GM18508 (cell line): Measurements from ENCODE around the gene CBFB.

Experiments
- ATAC-seq: cut with Tn5 transposase; IDR thresholded peaks from one replicate; pipeline ENCODE4 v1.9.1; 2021; ENCODE audit warnings: moderate number of reproducible peaks; ENCODE audit not compliant: insufficient read depth, unreplicated experiment

CBFB gene

GRCh38 chr16:67089101-67089500, 60.2 kb downstream of the CBFB start:
- ATAC-seq, result no peak

GRCh38 chr16:67091906-67092566, 63.1 kb downstream of the CBFB start:
- no peak for ATAC-seq

- no peak for ATAC-seq
These were observed 64.3 kb downstream of the CBFB start for GRCh38 chr16:67093098-67093726.

GRCh38 chr16:67098599-67098998, 69.7 kb downstream of the CBFB start:
- no peak for ATAC-seq

- no peak for ATAC-seq
These were observed 71.8 kb downstream of the CBFB start for GRCh38 chr16:67100569-67101310.

GRCh38 chr16:67101311-67102082, 72.5 kb downstream of the CBFB start:
- no peak for ATAC-seq

GRCh38 chr16:67104061-67104460, 75.1 kb downstream of the CBFB start:
- ATAC-seq, result no peak

GRCh38 chr16:67104845-67105244, 75.9 kb downstream of the CBFB start:
- no peak for ATAC-seq

- ATAC-seq, result no peak
These were observed 76.3 kb downstream of the CBFB start for GRCh38 chr16:67105246-67105645.

GRCh38 chr16:67105881-67106280, 76.9 kb downstream of the CBFB start:
- ATAC-seq, result no peak

GRCh38 chr16:67108489-67108888, 79.5 kb downstream of the CBFB start:
- no peak for ATAC-seq

GRCh38 chr16:67108931-67109406, 80.0 kb downstream of the CBFB start:
- no peak for ATAC-seq

- no peak for ATAC-seq
These were observed 80.6 kb downstream of the CBFB start, which contains the start of gene PHAF1 for GRCh38 chr16:67109407-67110135. PHAF1 (plus strand) TSS chr16:67109941; CDS start chr16:67110176, 235 bp downstream.

GRCh38 chr16:67111951-67112444, 83.0 kb downstream of the CBFB start:
- no peak for ATAC-seq

- no peak for ATAC-seq
These were observed 83.8 kb downstream of the CBFB start for GRCh38 chr16:67112591-67113399.

GRCh38 chr16:67114793-67115192, 85.8 kb downstream of the CBFB start:
- ATAC-seq, result no peak

- ATAC-seq, result no peak
These were observed 86.7 kb downstream of the CBFB start for GRCh38 chr16:67115639-67116038.

GRCh38 chr16:67116388-67117311, 87.7 kb downstream of the CBFB start:
- no peak for ATAC-seq
